ENCODE results near the gene STING1. TPM values are rescaled to one million over a fixed set of nuclear protein-coding genes. Genes with fewer than 3 reads are reported as not detected.

The STING1 gene
- total and polyA plus RNA-seq, 4 donors = 16.0 to 31.7 (median 21.5) TPM

GRCh38 chr5:139457241-139457640 is 25.3 kb downstream of the STING1 start:
- Histone ChIP-seq H3K27ac (ENCODE audit: low read depth, low read length) (no peak overlapping the region), H3K36me3 (ENCODE audit: control insufficient read depth, insufficient read depth, low read length) (peaks cover 2% of the 10 kb centered on the region), H3K4me3 (ENCODE audit: low read depth, low read length) (no peak overlapping the region), H3K4me1 (ENCODE audit: control insufficient read depth, insufficient read depth, low read length) (no peaks in the 10 kb centered on the region), H3K9me3 (ENCODE audit: control insufficient read depth, insufficient read depth, low read length) (no peaks in the 10 kb centered on the region), H3K27me3 (ENCODE audit: control insufficient read depth, insufficient read depth, low read length) (no peaks in the 10 kb centered on the region)
- WGBS (ENCODE audit: insufficient coverage) = 94% methylated on average over 5 of the region's 5 CpGs
- DNase-seq (ENCODE audit: low read depth in 4 of 6, low spot score in 6 of 6) = no peak

GRCh38 chr5:139456776-139457175 is 25.8 kb downstream of the STING1 start:
- WGBS (ENCODE audit: insufficient coverage) = 82% methylated on average over 12 of the region's 12 CpGs
- Histone ChIP-seq H3K4me1 (ENCODE audit: control insufficient read depth, insufficient read depth, low read length) (no peaks in the 10 kb centered on the region), H3K36me3 (ENCODE audit: control insufficient read depth, insufficient read depth, low read length) (peaks cover 5% of the 10 kb centered on the region), H3K27ac (ENCODE audit: low read depth, low read length) (no peak overlapping the region), H3K4me3 (ENCODE audit: low read depth, low read length) (no peak overlapping the region), H3K9me3 (ENCODE audit: control insufficient read depth, insufficient read depth, low read length) (no peaks in the 10 kb centered on the region), H3K27me3 (ENCODE audit: control insufficient read depth, insufficient read depth, low read length) (no peaks in the 10 kb centered on the region)
- no peak for DNase-seq (ENCODE audit: low read depth in 4 of 6, low spot score in 6 of 6)

- H3K9me3 ChIP-seq (ENCODE audit: control insufficient read depth, insufficient read depth, low read length) = no peaks in the 10 kb centered on the region
- WGBS (ENCODE audit: insufficient coverage) = 76% methylated on average over 6 of the region's 11 CpGs
- no peaks in the 10 kb centered on the region for H3K27me3 ChIP-seq (ENCODE audit: control insufficient read depth, insufficient read depth, low read length)
These were observed 27.8 kb downstream of the STING1 start for GRCh38 chr5:139454568-139455290.

GRCh38 chr5:139453683-139454567 is 28.6 kb downstream of the STING1 start:
- H3K9me3 ChIP-seq (ENCODE audit: control insufficient read depth, insufficient read depth, low read length) = no peaks in the 10 kb centered on the region
- H3K36me3 ChIP-seq (ENCODE audit: control insufficient read depth, insufficient read depth, low read length) = peaks cover 5% of the 10 kb centered on the region
- DNase-seq (ENCODE audit: low read depth in 4 of 6, low spot score in 6 of 6) = no peak
- 91% methylated on average over 3 of the region's 3 CpGs for WGBS (ENCODE audit: insufficient coverage)
- no peaks in the 10 kb centered on the region for H3K27me3 ChIP-seq (ENCODE audit: control insufficient read depth, insufficient read depth, low read length)
- no peak overlapping the region for H3K4me3 ChIP-seq (ENCODE audit: low read depth, low read length)
- no peak overlapping the region for H3K27ac ChIP-seq (ENCODE audit: low read depth, low read length)
- H3K4me1 ChIP-seq (ENCODE audit: control insufficient read depth, insufficient read depth, low read length) = no peaks in the 10 kb centered on the region

More at GRCh38 chr5:139454568-139455290, 27.8 kb downstream of the STING1 start:
- peaks cover 5% of the 10 kb centered on the region for H3K36me3 ChIP-seq (ENCODE audit: control insufficient read depth, insufficient read depth, low read length)
- no peak overlapping the region for H3K4me3 ChIP-seq (ENCODE audit: low read depth, low read length)
- no peaks in the 10 kb centered on the region for H3K4me1 ChIP-seq (ENCODE audit: control insufficient read depth, insufficient read depth, low read length)
- H3K27ac ChIP-seq (ENCODE audit: low read depth, low read length) = no peak overlapping the region
- no peak for DNase-seq (ENCODE audit: low read depth in 4 of 6, low spot score in 6 of 6)

- H3K27me3 ChIP-seq (ENCODE audit: control insufficient read depth, insufficient read depth, low read length) = no peaks in the 10 kb centered on the region
- no peak overlapping the region for H3K4me3 ChIP-seq (ENCODE audit: low read depth, low read length)
- 84% methylated on average over 3 of the region's 3 CpGs for WGBS (ENCODE audit: insufficient coverage)
- DNase-seq (ENCODE audit: low read depth in 4 of 6, low spot score in 6 of 6) = no peak
- no peaks in the 10 kb centered on the region for H3K4me1 ChIP-seq (ENCODE audit: control insufficient read depth, insufficient read depth, low read length)
- no peaks in the 10 kb centered on the region for H3K9me3 ChIP-seq (ENCODE audit: control insufficient read depth, insufficient read depth, low read length)
- no peak overlapping the region for H3K27ac ChIP-seq (ENCODE audit: low read depth, low read length)
- H3K36me3 ChIP-seq (ENCODE audit: control insufficient read depth, insufficient read depth, low read length) = peaks cover 5% of the 10 kb centered on the region
These were observed 30.5 kb downstream of the STING1 start for GRCh38 chr5:139451878-139452660.

GRCh38 chr5:139451176-139451575 is 31.4 kb downstream of the STING1 start:
- H3K4me1 ChIP-seq (ENCODE audit: control insufficient read depth, insufficient read depth, low read length) = no peaks in the 10 kb centered on the region

GRCh38 chr5:139446956-139447779 is 35.4 kb downstream of the STING1 start:
- Histone ChIP-seq H3K36me3 (ENCODE audit: control insufficient read depth, insufficient read depth, low read length) (peaks cover 3% of the 10 kb centered on the region), H3K9me3 (ENCODE audit: control insufficient read depth, insufficient read depth, low read length) (no peaks in the 10 kb centered on the region), H3K4me1 (ENCODE audit: control insufficient read depth, insufficient read depth, low read length) (no peaks in the 10 kb centered on the region), H3K27ac (ENCODE audit: low read depth, low read length) (no peak overlapping the region), H3K4me3 (ENCODE audit: low read depth, low read length) (no peak overlapping the region), H3K27me3 (ENCODE audit: control insufficient read depth, insufficient read depth, low read length) (no peaks in the 10 kb centered on the region)
- peak in 1 of 6 donors; percentile 49 for DNase-seq (ENCODE audit: low read depth in 4 of 6, low spot score in 6 of 6)
- 89% methylated on average over 3 of the region's 5 CpGs for WGBS (ENCODE audit: insufficient coverage)

More at GRCh38 chr5:139451176-139451575, 31.4 kb downstream of the STING1 start:
- Histone ChIP-seq H3K9me3 (ENCODE audit: control insufficient read depth, insufficient read depth, low read length) (no peaks in the 10 kb centered on the region), H3K36me3 (ENCODE audit: control insufficient read depth, insufficient read depth, low read length) (peaks cover 5% of the 10 kb centered on the region), H3K27me3 (ENCODE audit: control insufficient read depth, insufficient read depth, low read length) (no peaks in the 10 kb centered on the region), H3K27ac (ENCODE audit: low read depth, low read length) (no peak overlapping the region), H3K4me3 (ENCODE audit: low read depth, low read length) (no peak overlapping the region)
- WGBS (ENCODE audit: insufficient coverage) = 100% methylated on average over 2 of the region's 2 CpGs
- DNase-seq (ENCODE audit: low read depth in 4 of 6, low spot score in 6 of 6) = no peak

GRCh38 chr5:139445325-139446170 is 37.0 kb downstream of the STING1 start:
- 65% methylated on average over 5 of the region's 7 CpGs for WGBS (ENCODE audit: insufficient coverage)
- no peaks in the 10 kb centered on the region for H3K27me3 ChIP-seq (ENCODE audit: control insufficient read depth, insufficient read depth, low read length)
- H3K9me3 ChIP-seq (ENCODE audit: control insufficient read depth, insufficient read depth, low read length) = no peaks in the 10 kb centered on the region
- no peak for DNase-seq (ENCODE audit: low read depth in 4 of 6, low spot score in 6 of 6)
- no peak overlapping the region for H3K4me3 ChIP-seq (ENCODE audit: low read depth, low read length)
- H3K36me3 ChIP-seq (ENCODE audit: control insufficient read depth, insufficient read depth, low read length) = no peaks in the 10 kb centered on the region
- H3K27ac ChIP-seq (ENCODE audit: low read depth, low read length) = no peak overlapping the region
- no peaks in the 10 kb centered on the region for H3K4me1 ChIP-seq (ENCODE audit: control insufficient read depth, insufficient read depth, low read length)

Measured in spinal cord (tissue), 10 donors.